Ascending aorta (tissue), 2 donors: ENCODE measurements around the gene LRBA. TPM values are rescaled to one million over a fixed set of nuclear protein-coding genes. Genes with fewer than 3 reads are reported as not detected.

Source experiments
- DNase-seq, 2 donors: peaks; one replicate each; pipeline ENCODE4 v3.0.0-alpha.2; 2019; ENCODE audit warnings: low spot score in 2 of 2
- H3K27ac ChIP-seq, 2 donors: fragments of 200-600 bp; sonication (generic); one replicate each; pipeline ENCODE4 v1.5.1; 2016 to 2017; ENCODE audit warnings: mild to moderate bottlenecking in 1 of 2
- H3K27me3 ChIP-seq: fragments of 200-600 bp; sonication (generic); one replicate; pipeline ENCODE4 v1.5.1; 2017
- H3K36me3 ChIP-seq, 2 donors: fragments of 200-600 bp; sonication (generic); one replicate each; pipeline ENCODE4 v1.5.1; 2016
- H3K4me1 ChIP-seq, 2 donors: fragments of 200-600 bp; sonication (generic); one replicate each; pipeline ENCODE4 v1.5.1; 2016 to 2017; ENCODE audit warnings: mild to moderate bottlenecking in 1 of 2
- H3K4me3 ChIP-seq, 2 donors: fragments of 200-600 bp; sonication (generic); one replicate each; pipeline ENCODE4 v1.5.1; 2016 to 2017; ENCODE audit warnings: mild to moderate bottlenecking in 1 of 2
- H3K9me3 ChIP-seq, 2 donors: fragments of 200-600 bp; sonication (generic); one replicate each; pipeline ENCODE4 v1.5.1; 2016
- CTCF ChIP-seq, 3 experiments: fragments of 200-600 bp in 2 of 3; fragments of 450-650 bp in 1 of 3; sonication (generic) in 2 of 3; IDR thresholded peaks; one replicate each; pipeline ENCODE4 v1.5.1; 2016 to 2019; ENCODE audit warnings: antibody characterized with exemption in 3 of 3, mild to moderate bottlenecking in 1 of 3, moderate library complexity in 1 of 3
- intact Hi-C: fragments of 100-400 bp; cut with DNase I; formaldehyde crosslinking; loops from one replicate; pipeline ENCODE4 v1.15.1; 2023
- total RNA-seq: library from RNA; depleted of rRNA; stranded (reverse); fragments of >200 nt; gene quantifications from one replicate; pipeline ENCODE4 v1.1.0, GENCODE V29; 2016

The LRBA gene
- total RNA-seq, 1 donor from 2014 or later = 15.2 TPM

DNA sequence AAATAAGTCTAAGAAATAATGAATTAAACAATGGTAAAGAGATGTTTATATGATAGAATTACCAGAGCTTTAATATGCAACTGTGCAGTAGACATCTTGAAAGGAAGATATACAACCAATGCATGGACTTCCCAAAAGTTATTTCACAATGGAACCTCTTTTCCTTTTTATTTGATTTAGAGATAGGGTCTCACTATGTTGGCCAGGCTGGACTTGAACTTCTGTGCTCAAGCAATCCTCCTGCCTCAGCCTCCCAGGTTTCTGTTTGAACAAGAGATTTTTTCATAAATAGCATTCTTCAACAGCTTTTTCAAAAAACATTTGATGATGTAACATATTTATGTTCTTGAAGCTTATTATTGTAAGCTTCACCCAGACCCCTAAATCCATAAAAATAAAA lies 72.0 kb downstream of the LRBA start:
- Histone ChIP-seq H3K27ac (no peak overlapping the region), H3K4me1 (no peaks in the 10 kb centered on the region), H3K9me3 (no peaks in the 10 kb centered on the region), H3K36me3 (no peaks in the 10 kb centered on the region), H3K27me3 (no peaks in the 10 kb centered on the region), H3K4me3 (no peak overlapping the region)
- intact Hi-C loops = no loop called here
- no peak for TF ChIP-seq CTCF (IDR thresholded peaks at IDR 0.05)
- no peak for DNase-seq

- no peaks in the 10 kb centered on the region for H3K27me3 ChIP-seq
- intact Hi-C loops = no loop called here
- no peak for TF ChIP-seq CTCF (IDR thresholded peaks at IDR 0.05)
- DNase-seq = no peak
- no peaks in the 10 kb centered on the region for H3K4me1 ChIP-seq
- no peak overlapping the region for H3K4me3 ChIP-seq
- no peaks in the 10 kb centered on the region for H3K9me3 ChIP-seq
- no peaks in the 10 kb centered on the region for H3K36me3 ChIP-seq
- H3K27ac ChIP-seq = no peak overlapping the region
Observed at GRCh38 chr4:150942539-150942938, 72.5 kb downstream of the LRBA start.

- Histone ChIP-seq H3K4me1 (no peaks in the 10 kb centered on the region), H3K27ac (no peak overlapping the region), H3K27me3 (no peaks in the 10 kb centered on the region), H3K36me3 (no peaks in the 10 kb centered on the region), H3K4me3 (no peak overlapping the region), H3K9me3 (no peaks in the 10 kb centered on the region)
- no peak for TF ChIP-seq CTCF (IDR thresholded peaks at IDR 0.05)
- intact Hi-C loops = no loop called here
- no peak for DNase-seq
Observed at GRCh38 chr4:150940123-150940522, 75.0 kb downstream of the LRBA start.

- Histone ChIP-seq H3K4me1 (no peaks in the 10 kb centered on the region), H3K9me3 (no peaks in the 10 kb centered on the region), H3K4me3 (no peak overlapping the region), H3K27me3 (no peaks in the 10 kb centered on the region), H3K36me3 (no peaks in the 10 kb centered on the region), H3K27ac (no peak overlapping the region)
- DNase-seq = no peak
- intact Hi-C loops = no loop called here
- TF ChIP-seq CTCF (IDR thresholded peaks at IDR 0.05) = no peak
Observed at GRCh38 chr4:150939530-150939929, 75.6 kb downstream of the LRBA start.

- no peaks in the 10 kb centered on the region for H3K36me3 ChIP-seq
- no peak overlapping the region for H3K4me3 ChIP-seq
- TF ChIP-seq CTCF (IDR thresholded peaks at IDR 0.05) = no peak
- intact Hi-C loops = no loop called here
- H3K4me1 ChIP-seq = no peaks in the 10 kb centered on the region
- no peaks in the 10 kb centered on the region for H3K9me3 ChIP-seq
- DNase-seq = no peak
- H3K27me3 ChIP-seq = no peaks in the 10 kb centered on the region
- H3K27ac ChIP-seq = no peak overlapping the region
Observed at GRCh38 chr4:150938873-150939499, 76.1 kb downstream of the LRBA start.

GRCh38 chr4:150938417-150938816 lies 76.7 kb downstream of the LRBA start:
- H3K9me3 ChIP-seq = no peaks in the 10 kb centered on the region
- H3K27me3 ChIP-seq = no peaks in the 10 kb centered on the region
- H3K4me1 ChIP-seq = no peaks in the 10 kb centered on the region
- no peak overlapping the region for H3K27ac ChIP-seq
- no peak overlapping the region for H3K4me3 ChIP-seq
- DNase-seq = no peak
- TF ChIP-seq CTCF (IDR thresholded peaks at IDR 0.05) = no peak
- H3K36me3 ChIP-seq = no peaks in the 10 kb centered on the region
- intact Hi-C loops = no loop called here
